ENCODE results near the gene SYNM. TPM values are rescaled to one million over a fixed set of nuclear protein-coding genes. Genes with fewer than 3 reads are reported as not detected.

SYNM gene
- total and polyA plus RNA-seq, 2 experiments from 2014 or later = 0.74 to 3.5 TPM

- Histone ChIP-seq H4K20me1 (replicated peaks; ENCODE audit: insufficient read depth) (no peaks in the 10 kb centered on the region), H3K36me3 (ENCODE audit: insufficient read depth) (no peaks in the 10 kb centered on the region), H3K4me3 (no peak overlapping the region), H3K79me2 (replicated peaks; ENCODE audit: insufficient read depth) (no peaks in the 10 kb centered on the region), H3K4me1 (ENCODE audit: insufficient read depth) (peaks cover 4% of the 10 kb centered on the region), H3K4me2 (no peak overlapping the region), H3F3A (replicated peaks; ENCODE audit: low read depth) (no peaks in the 10 kb centered on the region), H3K27ac (ENCODE audit: low read depth) (no peak overlapping the region), H3K9me2 (ENCODE audit: insufficient read depth) (no peaks in the 10 kb centered on the region), H3K27me3 (ENCODE audit: insufficient read depth) (peaks cover 17% of the 10 kb centered on the region), H2AFZ (no peak overlapping the region)
- Mint-ChIP-seq H3K36me3 (ENCODE audit: low read depth) (no peaks in the 10 kb centered on the region), H3K4me1 (peaks cover 9% of the 10 kb centered on the region), H3K27me3 (ENCODE audit: insufficient read depth, low read depth, poor library complexity) (peaks cover 12% of the 10 kb centered on the region), H3K27ac (no peak overlapping the region), H3K4me3 (no peak overlapping the region), H3K9me3 (no peaks in the 10 kb centered on the region)
- TF ChIP-seq POLR2AphosphoS5 (IDR thresholded peaks at IDR 0.05; ENCODE audit: low read depth) = no peak
- no peak for TF ChIP-seq JUNB (IDR thresholded peaks at IDR 0.05; ENCODE audit: unreplicated experiment)
- TF ChIP-seq, protein P1, sequence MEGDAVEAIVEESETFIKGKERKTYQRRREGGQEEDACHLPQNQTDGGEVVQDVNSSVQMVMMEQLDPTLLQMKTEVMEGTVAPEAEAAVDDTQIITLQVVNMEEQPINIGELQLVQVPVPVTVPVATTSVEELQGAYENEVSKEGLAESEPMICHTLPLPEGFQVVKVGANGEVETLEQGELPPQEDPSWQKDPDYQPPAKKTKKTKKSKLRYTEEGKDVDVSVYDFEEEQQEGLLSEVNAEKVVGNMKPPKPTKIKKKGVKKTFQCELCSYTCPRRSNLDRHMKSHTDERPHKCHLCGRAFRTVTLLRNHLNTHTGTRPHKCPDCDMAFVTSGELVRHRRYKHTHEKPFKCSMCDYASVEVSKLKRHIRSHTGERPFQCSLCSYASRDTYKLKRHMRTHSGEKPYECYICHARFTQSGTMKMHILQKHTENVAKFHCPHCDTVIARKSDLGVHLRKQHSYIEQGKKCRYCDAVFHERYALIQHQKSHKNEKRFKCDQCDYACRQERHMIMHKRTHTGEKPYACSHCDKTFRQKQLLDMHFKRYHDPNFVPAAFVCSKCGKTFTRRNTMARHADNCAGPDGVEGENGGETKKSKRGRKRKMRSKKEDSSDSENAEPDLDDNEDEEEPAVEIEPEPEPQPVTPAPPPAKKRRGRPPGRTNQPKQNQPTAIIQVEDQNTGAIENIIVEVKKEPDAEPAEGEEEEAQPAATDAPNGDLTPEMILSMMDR (conservative IDR thresholded peaks at IDR 0.05; ENCODE audit: low read depth in 2 of 2) = no peak
- TF ChIP-seq ZNF331 (CRISPR knock-in tag; IDR thresholded peaks at IDR 0.05; ENCODE audit: low read depth) = no peak
- no peak for TF ChIP-seq STAT1 (IDR thresholded peaks at IDR 0.05; ENCODE audit: unreplicated experiment)
- TF ChIP-seq EZH2 (IDR thresholded peaks at IDR 0.05; ENCODE audit: low read depth, unreplicated experiment) = no peak
- no peak for TF ChIP-seq NANOG (IDR thresholded peaks at IDR 0.05; ENCODE audit: borderline replicate concordance)
- TF ChIP-seq, protein P2, sequence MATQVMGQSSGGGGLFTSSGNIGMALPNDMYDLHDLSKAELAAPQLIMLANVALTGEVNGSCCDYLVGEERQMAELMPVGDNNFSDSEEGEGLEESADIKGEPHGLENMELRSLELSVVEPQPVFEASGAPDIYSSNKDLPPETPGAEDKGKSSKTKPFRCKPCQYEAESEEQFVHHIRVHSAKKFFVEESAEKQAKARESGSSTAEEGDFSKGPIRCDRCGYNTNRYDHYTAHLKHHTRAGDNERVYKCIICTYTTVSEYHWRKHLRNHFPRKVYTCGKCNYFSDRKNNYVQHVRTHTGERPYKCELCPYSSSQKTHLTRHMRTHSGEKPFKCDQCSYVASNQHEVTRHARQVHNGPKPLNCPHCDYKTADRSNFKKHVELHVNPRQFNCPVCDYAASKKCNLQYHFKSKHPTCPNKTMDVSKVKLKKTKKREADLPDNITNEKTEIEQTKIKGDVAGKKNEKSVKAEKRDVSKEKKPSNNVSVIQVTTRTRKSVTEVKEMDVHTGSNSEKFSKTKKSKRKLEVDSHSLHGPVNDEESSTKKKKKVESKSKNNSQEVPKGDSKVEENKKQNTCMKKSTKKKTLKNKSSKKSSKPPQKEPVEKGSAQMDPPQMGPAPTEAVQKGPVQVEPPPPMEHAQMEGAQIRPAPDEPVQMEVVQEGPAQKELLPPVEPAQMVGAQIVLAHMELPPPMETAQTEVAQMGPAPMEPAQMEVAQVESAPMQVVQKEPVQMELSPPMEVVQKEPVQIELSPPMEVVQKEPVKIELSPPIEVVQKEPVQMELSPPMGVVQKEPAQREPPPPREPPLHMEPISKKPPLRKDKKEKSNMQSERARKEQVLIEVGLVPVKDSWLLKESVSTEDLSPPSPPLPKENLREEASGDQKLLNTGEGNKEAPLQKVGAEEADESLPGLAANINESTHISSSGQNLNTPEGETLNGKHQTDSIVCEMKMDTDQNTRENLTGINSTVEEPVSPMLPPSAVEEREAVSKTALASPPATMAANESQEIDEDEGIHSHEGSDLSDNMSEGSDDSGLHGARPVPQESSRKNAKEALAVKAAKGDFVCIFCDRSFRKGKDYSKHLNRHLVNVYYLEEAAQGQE (IDR thresholded peaks at IDR 0.05; ENCODE audit: unreplicated experiment) = no peak
- no peak for TF ChIP-seq ETS1 (IDR thresholded peaks at IDR 0.05)
- no peak for TF ChIP-seq ZNF114 (CRISPR knock-in tag; IDR thresholded peaks at IDR 0.05)
- no peak for TF ChIP-seq EZH2phosphoT487 (IDR thresholded peaks at IDR 0.05; ENCODE audit: unreplicated experiment)
- TF ChIP-seq, protein P3, sequence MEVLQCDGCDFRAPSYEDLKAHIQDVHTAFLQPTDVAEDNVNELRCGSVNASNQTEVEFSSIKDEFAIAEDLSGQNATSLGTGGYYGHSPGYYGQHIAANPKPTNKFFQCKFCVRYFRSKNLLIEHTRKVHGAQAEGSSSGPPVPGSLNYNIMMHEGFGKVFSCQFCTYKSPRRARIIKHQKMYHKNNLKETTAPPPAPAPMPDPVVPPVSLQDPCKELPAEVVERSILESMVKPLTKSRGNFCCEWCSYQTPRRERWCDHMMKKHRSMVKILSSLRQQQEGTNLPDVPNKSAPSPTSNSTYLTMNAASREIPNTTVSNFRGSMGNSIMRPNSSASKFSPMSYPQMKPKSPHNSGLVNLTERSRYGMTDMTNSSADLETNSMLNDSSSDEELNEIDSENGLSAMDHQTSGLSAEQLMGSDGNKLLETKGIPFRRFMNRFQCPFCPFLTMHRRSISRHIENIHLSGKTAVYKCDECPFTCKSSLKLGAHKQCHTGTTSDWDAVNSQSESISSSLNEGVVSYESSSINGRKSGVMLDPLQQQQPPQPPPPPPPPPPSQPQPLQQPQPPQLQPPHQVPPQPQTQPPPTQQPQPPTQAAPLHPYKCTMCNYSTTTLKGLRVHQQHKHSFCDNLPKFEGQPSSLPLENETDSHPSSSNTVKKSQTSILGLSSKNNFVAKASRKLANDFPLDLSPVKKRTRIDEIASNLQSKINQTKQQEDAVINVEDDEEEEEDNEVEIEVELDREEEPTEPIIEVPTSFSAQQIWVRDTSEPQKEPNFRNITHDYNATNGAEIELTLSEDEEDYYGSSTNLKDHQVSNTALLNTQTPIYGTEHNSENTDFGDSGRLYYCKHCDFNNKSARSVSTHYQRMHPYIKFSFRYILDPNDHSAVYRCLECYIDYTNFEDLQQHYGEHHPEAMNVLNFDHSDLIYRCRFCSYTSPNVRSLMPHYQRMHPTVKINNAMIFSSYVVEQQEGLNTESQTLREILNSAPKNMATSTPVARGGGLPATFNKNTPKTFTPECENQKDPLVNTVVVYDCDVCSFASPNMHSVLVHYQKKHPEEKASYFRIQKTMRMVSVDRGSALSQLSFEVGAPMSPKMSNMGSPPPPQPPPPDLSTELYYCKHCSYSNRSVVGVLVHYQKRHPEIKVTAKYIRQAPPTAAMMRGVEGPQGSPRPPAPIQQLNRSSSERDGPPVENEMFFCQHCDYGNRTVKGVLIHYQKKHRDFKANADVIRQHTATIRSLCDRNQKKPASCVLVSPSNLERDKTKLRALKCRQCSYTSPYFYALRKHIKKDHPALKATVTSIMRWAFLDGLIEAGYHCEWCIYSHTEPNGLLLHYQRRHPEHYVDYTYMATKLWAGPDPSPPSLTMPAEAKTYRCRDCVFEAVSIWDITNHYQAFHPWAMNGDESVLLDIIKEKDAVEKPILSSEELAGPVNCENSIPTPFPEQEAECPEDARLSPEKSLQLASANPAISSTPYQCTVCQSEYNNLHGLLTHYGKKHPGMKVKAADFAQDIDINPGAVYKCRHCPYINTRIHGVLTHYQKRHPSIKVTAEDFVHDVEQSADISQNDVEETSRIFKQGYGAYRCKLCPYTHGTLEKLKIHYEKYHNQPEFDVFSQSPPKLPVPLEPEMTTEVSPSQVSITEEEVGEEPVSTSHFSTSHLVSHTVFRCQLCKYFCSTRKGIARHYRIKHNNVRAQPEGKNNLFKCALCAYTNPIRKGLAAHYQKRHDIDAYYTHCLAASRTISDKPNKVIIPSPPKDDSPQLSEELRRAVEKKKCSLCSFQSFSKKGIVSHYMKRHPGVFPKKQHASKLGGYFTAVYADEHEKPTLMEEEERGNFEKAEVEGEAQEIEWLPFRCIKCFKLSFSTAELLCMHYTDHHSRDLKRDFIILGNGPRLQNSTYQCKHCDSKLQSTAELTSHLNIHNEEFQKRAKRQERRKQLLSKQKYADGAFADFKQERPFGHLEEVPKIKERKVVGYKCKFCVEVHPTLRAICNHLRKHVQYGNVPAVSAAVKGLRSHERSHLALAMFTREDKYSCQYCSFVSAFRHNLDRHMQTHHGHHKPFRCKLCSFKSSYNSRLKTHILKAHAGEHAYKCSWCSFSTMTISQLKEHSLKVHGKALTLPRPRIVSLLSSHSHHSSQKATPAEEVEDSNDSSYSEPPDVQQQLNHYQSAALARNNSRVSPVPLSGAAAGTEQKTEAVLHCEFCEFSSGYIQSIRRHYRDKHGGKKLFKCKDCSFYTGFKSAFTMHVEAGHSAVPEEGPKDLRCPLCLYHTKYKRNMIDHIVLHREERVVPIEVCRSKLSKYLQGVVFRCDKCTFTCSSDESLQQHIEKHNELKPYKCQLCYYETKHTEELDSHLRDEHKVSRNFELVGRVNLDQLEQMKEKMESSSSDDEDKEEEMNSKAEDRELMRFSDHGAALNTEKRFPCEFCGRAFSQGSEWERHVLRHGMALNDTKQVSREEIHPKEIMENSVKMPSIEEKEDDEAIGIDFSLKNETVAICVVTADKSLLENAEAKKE (CRISPR knock-in tag; IDR thresholded peaks at IDR 0.05) = no peak
- TF ChIP-seq CREB1 (CRISPR knock-in tag; IDR thresholded peaks at IDR 0.05; ENCODE audit: low read depth) = no peak
- peak; percentile 29; the same call in 2 of the 3 replicates for ATAC-seq
- DNase-seq (ENCODE audit: low spot score) = no peak
These were observed 9.3 kb upstream of the SYNM start for GRCh38 chr15:99095626-99096025.
